HCT116 (cell line): Measurements from ENCODE around the gene NACAD. TPM values are rescaled to one million over a fixed set of nuclear protein-coding genes. Genes with fewer than 3 reads are reported as not detected.

ENCODE experiments used
- ATAC-seq: fragments of 200-7000 bp; cut with Tn5 transposase; 2 replicates; pipeline ENCODE4 v1.9.1; 2020; ENCODE audit warnings: mild to moderate bottlenecking, moderate library complexity
- BruUV-seq: library from RNA; stranded (reverse); fragments of 400-500 nt; replicated peaks from 2 replicates; lab custom pipeline; 2021; lab: Mats Ljungman, UMichigan
- CTCF ChIA-PET: fragments of 300-600 bp; sonication (Branson Sonifier 250); formaldehyde crosslinking; loops from one replicate; lab custom pipeline; 2021; ENCODE audit warnings: antibody characterized with exemption; lab: Charles Lee
- POLR2A ChIA-PET: fragments of 300-600, 350-600 bp; sonication (Branson Sonifier 250); formaldehyde crosslinking; loops from one replicate; lab custom pipeline; 2021; ENCODE audit warnings: antibody characterized with exemption; lab: Charles Lee
- RAD21 ChIA-PET, 2 experiments: fragments of 300-600 bp; sonication (Branson Sonifier 250); formaldehyde crosslinking; loops; one replicate each; lab custom pipeline; 2023; ENCODE audit warnings: low total read pairs in 2 of 2; ENCODE audit not compliant: uncharacterized antibody in 2 of 2, unreplicated experiment in 2 of 2, low non-redundant PET in 1 of 2; lab: Charles Lee
- DNase-seq: peaks from one replicate; pipeline ENCODE4 v3.0.0-alpha.2; 2010; ENCODE audit warnings: low read depth, low spot score
- H2AFZ ChIP-seq: fragments of 200-600 bp; shearing (Covaris generic), sonication (generic); 2 replicates; pipeline ENCODE4 v1.6.1; 2017; ENCODE audit warnings: low read depth, mixed run types, mixed read lengths, antibody characterized with exemption, low read length; ENCODE audit not compliant: poor library complexity, severe bottlenecking
- H3K27ac ChIP-seq: 2 replicates; pipeline ENCODE4 v1.5.1; 2012; ENCODE audit warnings: low read depth, low read length
- H3K27me3 ChIP-seq: fragments of 200-600 bp; sonication (generic); 2 replicates; pipeline ENCODE4 v1.6.1; 2016; ENCODE audit warnings: mixed run types, low read length, mixed read lengths; ENCODE audit not compliant: insufficient read depth
- H3K36me3 ChIP-seq, 2 experiments: fragments of 200-500 bp in 1 of 2; fragments of 200-600 bp in 1 of 2; sonication (Bioruptor generic) in 1 of 2; sonication (generic) in 1 of 2; 2 replicates each; pipeline versions ENCODE4 v1.5.1 to v1.6.1; 2014 to 2016; ENCODE audit warnings: low read length in 2 of 2, inconsistent platforms in 1 of 2, mixed read lengths in 1 of 2, mixed run types in 1 of 2; ENCODE audit not compliant: insufficient read depth in 2 of 2, control insufficient read depth in 1 of 2
- H3K4me1 ChIP-seq, 2 experiments: fragments of 200-600 bp in 1 of 2; sonication (generic) in 1 of 2; 2 replicates each; pipeline versions ENCODE4 v1.5.1 to v1.6.1; 2012 to 2017; ENCODE audit warnings: low read length in 2 of 2, inconsistent platforms in 1 of 2, mild to moderate bottlenecking in 1 of 2, mixed read lengths in 1 of 2, mixed run types in 1 of 2, moderate library complexity in 1 of 2; ENCODE audit not compliant: insufficient read depth in 2 of 2, control insufficient read depth in 1 of 2
- H3K4me2 ChIP-seq: fragments of 200-600 bp; sonication (generic); 2 replicates; pipeline ENCODE4 v1.6.1; 2017; ENCODE audit warnings: mixed run types, low read length, mixed read lengths
- H3K4me3 ChIP-seq, 2 experiments: fragments of 200-600 bp in 1 of 2; sonication (generic) in 1 of 2; replicated peaks in 1 of 2; 2 replicates each; pipeline ENCODE4 v1.5.1; 2011 to 2016; ENCODE audit warnings: low read length in 2 of 2, control low read depth in 1 of 2, low read depth in 1 of 2, mild to moderate bottlenecking in 1 of 2, mixed read lengths in 1 of 2, mixed run types in 1 of 2
- H3K79me2 ChIP-seq: fragments of 200-600 bp; sonication (generic); 2 replicates; pipeline ENCODE4 v1.6.1; 2017; ENCODE audit warnings: mild to moderate bottlenecking, mixed run types, low read length, moderate library complexity, mixed read lengths; ENCODE audit not compliant: insufficient read depth
- H3K9ac ChIP-seq: fragments of 200-600 bp; sonication (generic); 2 replicates; pipeline ENCODE4 v1.6.1; 2016; ENCODE audit warnings: low read length, mixed read lengths
- H3K9me2 ChIP-seq: fragments of 200-600 bp; sonication (generic), shearing (Covaris generic); 2 replicates; pipeline ENCODE4 v1.6.1; 2017; ENCODE audit warnings: mixed run types, mild to moderate bottlenecking, moderate library complexity; ENCODE audit not compliant: insufficient read depth
- H3K9me3 ChIP-seq, 2 experiments: fragments of 200-500 bp in 1 of 2; fragments of 200-600 bp in 1 of 2; sonication (Bioruptor generic) in 1 of 2; sonication (generic) in 1 of 2; 2 replicates each; pipeline ENCODE4 v1.6.1; 2014 to 2017; ENCODE audit warnings: low read length in 2 of 2, mixed read lengths in 2 of 2, inconsistent platforms in 1 of 2, low read depth in 1 of 2, mild to moderate bottlenecking in 1 of 2, mixed run types in 1 of 2, moderate library complexity in 1 of 2; ENCODE audit not compliant: control insufficient read depth in 1 of 2, insufficient read depth in 1 of 2
- H4K20me1 ChIP-seq: fragments of 200-600 bp; sonication (generic), shearing (Covaris generic); 2 replicates; pipeline ENCODE4 v1.6.1; 2017; ENCODE audit warnings: mixed run types, mild to moderate bottlenecking, moderate library complexity; ENCODE audit not compliant: insufficient read depth
- EZH2 ChIP-seq: fragments of 200-600 bp; sonication (generic); IDR thresholded peaks from 2 replicates; pipeline ENCODE4 v1.6.1; 2017; ENCODE audit warnings: antibody characterized with exemption, mixed run types
- EZH2phosphoT487 ChIP-seq: fragments of 200-600 bp; IDR thresholded peaks from 2 replicates; pipeline ENCODE4 v1.6.1; 2018; ENCODE audit warnings: antibody characterized with exemption, borderline replicate concordance
- POLR2A ChIP-seq: IDR thresholded peaks from 2 replicates; pipeline ENCODE4 v1.7.0; 2011; ENCODE audit warnings: borderline replicate concordance; ENCODE audit not compliant: insufficient read depth, insufficient read length; ENCODE audit errors: extremely low read depth
- RAD21 ChIP-seq: IDR thresholded peaks from 2 replicates; pipeline ENCODE4 v1.6.1; 2012; ENCODE audit warnings: low read depth, mild to moderate bottlenecking
- SIN3A ChIP-seq: IDR thresholded peaks from 2 replicates; pipeline ENCODE4 v1.6.1; 2012; ENCODE audit warnings: low read depth
- SRF ChIP-seq: IDR thresholded peaks from 2 replicates; pipeline ENCODE4 v1.6.1; 2012; ENCODE audit warnings: low read depth
- ZNF274 ChIP-seq: fragments of 200-500 bp; sonication (Bioruptor generic); IDR thresholded peaks from 2 replicates; pipeline ENCODE4 v1.6.1; 2014; ENCODE audit warnings: mild to moderate bottlenecking, low read depth, low read length, inconsistent platforms
- intact Hi-C: fragments of 100-400 bp; cut with micrococcal nuclease; formaldehyde crosslinking; loops from 2 replicates; pipeline ENCODE4 v1.10.0; 2022
- total RNA-seq: library from RNA; stranded (reverse); gene quantifications from one replicate; pipeline ENCODE4 v1.2.1, GENCODE V29; 2021; ENCODE audit not compliant: unreplicated experiment
- TF ChIP-seq, protein P1 (sequence below): IDR thresholded peaks from 2 replicates; pipeline ENCODE4 v1.6.1; 2012; ENCODE audit warnings: low read depth

The NACAD gene
- total RNA-seq, 1 experiment from 2014 or later, result 0.05 TPM

DNA sequence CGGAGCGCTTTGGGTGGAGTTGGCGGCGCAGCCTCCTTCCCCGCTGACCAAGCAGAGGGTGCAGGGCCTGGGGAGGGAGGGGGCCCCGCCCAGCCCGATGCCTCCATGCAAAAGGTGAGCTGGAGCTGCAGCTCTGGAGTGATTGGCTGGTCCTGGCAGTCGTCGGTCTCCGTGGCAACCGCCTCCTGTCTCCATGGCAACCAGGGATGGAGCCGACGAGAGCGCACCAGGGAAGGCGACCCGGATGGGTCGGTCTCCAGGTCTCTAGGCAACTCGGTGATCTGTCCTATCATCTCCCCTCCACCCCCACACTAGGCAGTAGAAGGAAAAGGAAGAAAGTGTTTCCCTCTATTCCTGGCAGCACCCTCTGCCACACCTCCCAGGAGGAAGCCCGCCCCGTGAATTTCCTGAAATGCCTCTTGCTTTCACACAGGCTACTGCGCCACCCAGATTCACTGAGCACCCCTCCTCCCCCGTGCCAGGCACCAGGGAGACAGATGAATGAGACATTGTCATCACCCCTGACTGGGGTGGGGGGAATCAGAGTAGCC is 647 bp upstream of the NACAD start:
- intact Hi-C loops, result no loop called here
- H3K36me3 ChIP-seq, result no peaks in the 10 kb centered on the region
- BruUV-seq, result no TSS peak
- no peaks in the 10 kb centered on the region for H3K9me2 ChIP-seq
- ATAC-seq, result peak; percentile 17; the same call in 1 of the 2 replicates
- POLR2A ChIA-PET, result no interaction called here
- TF ChIP-seq, protein P1, sequence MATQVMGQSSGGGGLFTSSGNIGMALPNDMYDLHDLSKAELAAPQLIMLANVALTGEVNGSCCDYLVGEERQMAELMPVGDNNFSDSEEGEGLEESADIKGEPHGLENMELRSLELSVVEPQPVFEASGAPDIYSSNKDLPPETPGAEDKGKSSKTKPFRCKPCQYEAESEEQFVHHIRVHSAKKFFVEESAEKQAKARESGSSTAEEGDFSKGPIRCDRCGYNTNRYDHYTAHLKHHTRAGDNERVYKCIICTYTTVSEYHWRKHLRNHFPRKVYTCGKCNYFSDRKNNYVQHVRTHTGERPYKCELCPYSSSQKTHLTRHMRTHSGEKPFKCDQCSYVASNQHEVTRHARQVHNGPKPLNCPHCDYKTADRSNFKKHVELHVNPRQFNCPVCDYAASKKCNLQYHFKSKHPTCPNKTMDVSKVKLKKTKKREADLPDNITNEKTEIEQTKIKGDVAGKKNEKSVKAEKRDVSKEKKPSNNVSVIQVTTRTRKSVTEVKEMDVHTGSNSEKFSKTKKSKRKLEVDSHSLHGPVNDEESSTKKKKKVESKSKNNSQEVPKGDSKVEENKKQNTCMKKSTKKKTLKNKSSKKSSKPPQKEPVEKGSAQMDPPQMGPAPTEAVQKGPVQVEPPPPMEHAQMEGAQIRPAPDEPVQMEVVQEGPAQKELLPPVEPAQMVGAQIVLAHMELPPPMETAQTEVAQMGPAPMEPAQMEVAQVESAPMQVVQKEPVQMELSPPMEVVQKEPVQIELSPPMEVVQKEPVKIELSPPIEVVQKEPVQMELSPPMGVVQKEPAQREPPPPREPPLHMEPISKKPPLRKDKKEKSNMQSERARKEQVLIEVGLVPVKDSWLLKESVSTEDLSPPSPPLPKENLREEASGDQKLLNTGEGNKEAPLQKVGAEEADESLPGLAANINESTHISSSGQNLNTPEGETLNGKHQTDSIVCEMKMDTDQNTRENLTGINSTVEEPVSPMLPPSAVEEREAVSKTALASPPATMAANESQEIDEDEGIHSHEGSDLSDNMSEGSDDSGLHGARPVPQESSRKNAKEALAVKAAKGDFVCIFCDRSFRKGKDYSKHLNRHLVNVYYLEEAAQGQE, result no peak
- TF ChIP-seq POLR2A, result no peak
- no peak for TF ChIP-seq SRF
- no peak for TF ChIP-seq RAD21
- TF ChIP-seq SIN3A, result no peak
- no peak for TF ChIP-seq ZNF274
- TF ChIP-seq EZH2, result no peak
- TF ChIP-seq EZH2phosphoT487, result no peak
- TF ChIP-seq, all 23 proteins: peak for 0
- Histone ChIP-seq H3K9me3 (no peaks in the 10 kb centered on the region), H3K9ac (no peak overlapping the region), H3K79me2 (no peaks in the 10 kb centered on the region), H2AFZ (no peak overlapping the region), H3K27ac (no peak overlapping the region), H3K4me2 (no peak overlapping the region), H3K27me3 (no peaks in the 10 kb centered on the region), H4K20me1 (no peaks in the 10 kb centered on the region), H3K4me1 (peaks cover 8 to 14% of the 10 kb centered on the region in 2 experiments), H3K4me3 (no peak overlapping the region)
- ChIA-PET RAD21 (no interaction called here), CTCF (no interaction called here)
- DNase-seq, result no peak
